Neural progenitor cell (in vitro differentiated cells): ENCODE results near the gene ZSWIM2.
"Not testable (repeated sequence)": the region's sequence is repeated elsewhere in the genome, so short reads cannot be mapped to it uniquely, and the experiment has no call there.

ENCODE experiments used
- EZH2 ChIP-seq: fragments of 200-600 bp; sonication (generic); IDR thresholded peaks from 2 replicates; pipeline ENCODE4 v1.6.1; 2017; ENCODE audit warnings: antibody characterized with exemption, mild to moderate bottlenecking, moderate library complexity
- EZH2phosphoT487 ChIP-seq: fragments of 200-600 bp; sonication (generic); IDR thresholded peaks from 2 replicates; pipeline ENCODE4 v1.6.1; 2017; ENCODE audit warnings: antibody characterized with exemption
- TF ChIP-seq, protein P1 (sequence below): fragments of 200-600 bp; sonication (generic); IDR thresholded peaks from 2 replicates; pipeline ENCODE4 v1.5.1; 2017; ENCODE audit warnings: antibody characterized with exemption, mild to moderate bottlenecking

DNA sequence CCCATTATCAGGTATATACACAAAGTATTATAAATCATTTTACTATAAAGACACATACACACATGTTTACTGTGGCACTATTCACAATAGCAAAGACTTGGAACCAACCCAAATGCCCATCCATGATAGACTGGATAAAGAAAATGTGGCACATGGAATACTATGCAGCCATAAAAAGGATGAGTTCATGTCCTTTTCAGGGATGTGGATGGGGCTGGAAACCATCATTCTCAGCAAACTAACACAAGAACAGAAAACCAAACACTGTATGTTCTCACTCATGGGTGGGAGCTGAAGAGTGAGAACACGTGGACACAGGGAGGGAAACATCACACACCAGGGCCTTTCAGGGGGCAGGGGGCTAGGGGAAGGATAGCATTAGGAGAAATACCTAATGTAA lies 50.4 kb downstream of the ZSWIM2 start:
- TF ChIP-seq, protein P1, sequence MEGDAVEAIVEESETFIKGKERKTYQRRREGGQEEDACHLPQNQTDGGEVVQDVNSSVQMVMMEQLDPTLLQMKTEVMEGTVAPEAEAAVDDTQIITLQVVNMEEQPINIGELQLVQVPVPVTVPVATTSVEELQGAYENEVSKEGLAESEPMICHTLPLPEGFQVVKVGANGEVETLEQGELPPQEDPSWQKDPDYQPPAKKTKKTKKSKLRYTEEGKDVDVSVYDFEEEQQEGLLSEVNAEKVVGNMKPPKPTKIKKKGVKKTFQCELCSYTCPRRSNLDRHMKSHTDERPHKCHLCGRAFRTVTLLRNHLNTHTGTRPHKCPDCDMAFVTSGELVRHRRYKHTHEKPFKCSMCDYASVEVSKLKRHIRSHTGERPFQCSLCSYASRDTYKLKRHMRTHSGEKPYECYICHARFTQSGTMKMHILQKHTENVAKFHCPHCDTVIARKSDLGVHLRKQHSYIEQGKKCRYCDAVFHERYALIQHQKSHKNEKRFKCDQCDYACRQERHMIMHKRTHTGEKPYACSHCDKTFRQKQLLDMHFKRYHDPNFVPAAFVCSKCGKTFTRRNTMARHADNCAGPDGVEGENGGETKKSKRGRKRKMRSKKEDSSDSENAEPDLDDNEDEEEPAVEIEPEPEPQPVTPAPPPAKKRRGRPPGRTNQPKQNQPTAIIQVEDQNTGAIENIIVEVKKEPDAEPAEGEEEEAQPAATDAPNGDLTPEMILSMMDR, result not testable (repeated sequence)
- TF ChIP-seq EZH2, EZH2phosphoT487: not testable (repeated sequence)
